GM12865 (cell line): ENCODE measurements around the gene PASK.

Experiments
- DNase-seq: peaks from one replicate; pipeline ENCODE4 v3.0.0; 2010; ENCODE audit warnings: low read depth
- H3K4me3 ChIP-seq: 2 replicates; pipeline ENCODE4 v1.5.1; 2011; ENCODE audit warnings: mild to moderate bottlenecking, low read depth, low read length, control low read depth
- TF ChIP-seq, protein P1 (sequence below): IDR thresholded peaks from 2 replicates; pipeline ENCODE4 v1.5.1; 2011; ENCODE audit warnings: low read length, control low read depth, low read depth, inconsistent platforms; ENCODE audit not compliant: insufficient read depth; ENCODE audit errors: missing control alignments

Gene PASK

GRCh38 chr2:241187101-241187917 lies 38.0 kb upstream of the PASK start:
- TF ChIP-seq, protein P1, sequence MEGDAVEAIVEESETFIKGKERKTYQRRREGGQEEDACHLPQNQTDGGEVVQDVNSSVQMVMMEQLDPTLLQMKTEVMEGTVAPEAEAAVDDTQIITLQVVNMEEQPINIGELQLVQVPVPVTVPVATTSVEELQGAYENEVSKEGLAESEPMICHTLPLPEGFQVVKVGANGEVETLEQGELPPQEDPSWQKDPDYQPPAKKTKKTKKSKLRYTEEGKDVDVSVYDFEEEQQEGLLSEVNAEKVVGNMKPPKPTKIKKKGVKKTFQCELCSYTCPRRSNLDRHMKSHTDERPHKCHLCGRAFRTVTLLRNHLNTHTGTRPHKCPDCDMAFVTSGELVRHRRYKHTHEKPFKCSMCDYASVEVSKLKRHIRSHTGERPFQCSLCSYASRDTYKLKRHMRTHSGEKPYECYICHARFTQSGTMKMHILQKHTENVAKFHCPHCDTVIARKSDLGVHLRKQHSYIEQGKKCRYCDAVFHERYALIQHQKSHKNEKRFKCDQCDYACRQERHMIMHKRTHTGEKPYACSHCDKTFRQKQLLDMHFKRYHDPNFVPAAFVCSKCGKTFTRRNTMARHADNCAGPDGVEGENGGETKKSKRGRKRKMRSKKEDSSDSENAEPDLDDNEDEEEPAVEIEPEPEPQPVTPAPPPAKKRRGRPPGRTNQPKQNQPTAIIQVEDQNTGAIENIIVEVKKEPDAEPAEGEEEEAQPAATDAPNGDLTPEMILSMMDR = no peak
- no peak overlapping the region for H3K4me3 ChIP-seq
- no peak for DNase-seq

DNA sequence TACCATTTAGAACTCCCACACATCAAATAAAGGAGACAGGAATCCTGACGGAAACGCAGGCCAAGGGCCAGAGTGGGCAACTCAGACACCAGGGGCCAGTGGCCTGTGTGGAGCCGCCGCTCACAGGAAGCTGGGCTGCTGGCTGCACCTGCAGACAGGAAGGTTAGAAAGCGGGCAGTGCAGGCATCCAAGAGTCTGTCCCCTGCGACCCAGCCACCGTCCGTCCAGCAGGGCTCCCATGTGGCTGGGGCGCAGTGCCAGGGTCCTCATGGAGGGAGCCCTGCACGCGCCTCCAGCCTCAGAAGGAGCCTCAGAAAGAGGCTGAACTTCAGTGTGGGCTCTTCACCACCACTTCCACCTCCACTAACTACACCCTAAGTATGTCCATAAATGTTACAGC lies 36.7 kb upstream of the PASK start:
- no peak for DNase-seq
- no peak overlapping the region for H3K4me3 ChIP-seq
- TF ChIP-seq, protein P1 = no peak

- TF ChIP-seq, protein P1 = no peak
- no peak for DNase-seq
- H3K4me3 ChIP-seq = no peak overlapping the region
These were observed 35.6 kb upstream of the PASK start for GRCh38 chr2:241184901-241185300.

- TF ChIP-seq, protein P1 = no peak
- no peak overlapping the region for H3K4me3 ChIP-seq
- no peak for DNase-seq
These were observed 33.9 kb upstream of the PASK start for GRCh38 chr2:241183221-241183620.

DNA sequence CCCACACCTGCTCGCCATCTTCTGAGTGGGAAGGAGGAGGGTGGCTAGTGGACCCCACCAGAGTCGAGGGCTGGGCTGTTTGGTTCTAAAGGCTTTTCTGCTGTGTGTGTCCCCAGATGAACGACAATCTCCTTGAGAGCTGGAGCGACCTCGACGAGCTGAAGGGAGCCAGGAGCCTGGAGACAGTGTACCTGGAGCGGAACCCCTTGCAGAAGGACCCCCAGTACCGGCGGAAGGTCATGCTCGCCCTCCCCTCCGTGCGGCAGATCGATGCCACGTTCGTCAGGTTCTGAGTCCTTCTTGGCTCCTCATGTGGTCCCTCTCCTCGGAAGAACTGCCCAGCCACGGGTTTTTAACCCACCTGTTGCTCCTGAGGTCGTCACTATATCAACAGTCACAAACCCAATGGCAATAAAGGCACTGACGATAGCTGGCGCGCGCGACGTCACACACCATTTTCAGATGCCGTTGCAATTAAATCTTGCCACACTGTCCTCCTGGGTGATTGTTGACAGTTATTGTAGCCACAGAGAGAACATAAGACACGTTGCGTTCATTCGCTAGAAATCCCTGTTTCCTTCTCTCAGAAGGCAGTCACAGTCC lies 33.4 kb upstream of the PASK start:
- DNase-seq = no peak
- TF ChIP-seq, protein P1 = no peak
- H3K4me3 ChIP-seq = no peak overlapping the region

DNA sequence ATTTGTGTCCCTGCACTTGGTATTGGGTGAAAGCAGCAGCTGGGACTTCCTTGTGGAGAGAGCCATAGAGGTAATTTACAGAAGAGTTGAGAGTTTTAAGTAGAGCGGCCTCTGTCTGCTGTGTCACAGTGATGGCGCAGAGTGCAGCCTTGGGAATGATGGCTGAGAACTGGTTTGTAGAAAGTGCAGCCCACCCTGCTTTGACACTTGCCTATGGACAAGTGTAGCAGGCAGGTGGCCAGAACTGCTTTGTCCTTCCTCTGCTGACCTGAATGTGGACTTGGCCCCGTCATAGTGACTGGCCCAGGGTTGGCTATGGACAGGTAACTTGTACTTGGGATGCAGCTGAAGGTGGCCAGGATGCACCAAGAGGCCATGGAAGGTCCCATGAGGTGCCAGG lies 32.9 kb upstream of the PASK start:
- H3K4me3 ChIP-seq = no peak overlapping the region
- DNase-seq = no peak
- TF ChIP-seq, protein P1 = no peak
